ENCODE measurements around the gene NTM. TPM values are rescaled to one million over a fixed set of nuclear protein-coding genes. Genes with fewer than 3 reads are reported as not detected.
"Not testable (repeated sequence)": the region's sequence is repeated elsewhere in the genome, so short reads cannot be mapped to it uniquely, and the experiment has no call there.

NTM gene
- polyA plus RNA-seq (2012; ENCODE audit: low read depth, missing spikeins), result not detected

- TF ChIP-seq POLR2AphosphoS5 (IDR thresholded peaks at IDR 0.05; ENCODE audit: low read depth, low read length) (no peak), PAX5 (IDR thresholded peaks at IDR 0.05; ENCODE audit: insufficient read depth, low read length, severe bottlenecking) (no peak), SPI1 (IDR thresholded peaks at IDR 0.05; ENCODE audit: low read depth, low read length) (no peak), POLR2A (IDR thresholded peaks at IDR 0.05; ENCODE audit: low read depth, low read length) (no peak), POU2F2 (IDR thresholded peaks at IDR 0.05; ENCODE audit: low read depth, low read length) (no peak), TAF1 (IDR thresholded peaks at IDR 0.05; ENCODE audit: low read depth, low read length) (no peak)
- DNase-seq (ENCODE audit: insufficient read length, low spot score) (no peak), FAIRE-seq (no peak)
These were observed at the start of gene NTM for GRCh38 chr11:131370090-131370751. Gene NTM (plus strand): TSS chr11:131370615.

DNA sequence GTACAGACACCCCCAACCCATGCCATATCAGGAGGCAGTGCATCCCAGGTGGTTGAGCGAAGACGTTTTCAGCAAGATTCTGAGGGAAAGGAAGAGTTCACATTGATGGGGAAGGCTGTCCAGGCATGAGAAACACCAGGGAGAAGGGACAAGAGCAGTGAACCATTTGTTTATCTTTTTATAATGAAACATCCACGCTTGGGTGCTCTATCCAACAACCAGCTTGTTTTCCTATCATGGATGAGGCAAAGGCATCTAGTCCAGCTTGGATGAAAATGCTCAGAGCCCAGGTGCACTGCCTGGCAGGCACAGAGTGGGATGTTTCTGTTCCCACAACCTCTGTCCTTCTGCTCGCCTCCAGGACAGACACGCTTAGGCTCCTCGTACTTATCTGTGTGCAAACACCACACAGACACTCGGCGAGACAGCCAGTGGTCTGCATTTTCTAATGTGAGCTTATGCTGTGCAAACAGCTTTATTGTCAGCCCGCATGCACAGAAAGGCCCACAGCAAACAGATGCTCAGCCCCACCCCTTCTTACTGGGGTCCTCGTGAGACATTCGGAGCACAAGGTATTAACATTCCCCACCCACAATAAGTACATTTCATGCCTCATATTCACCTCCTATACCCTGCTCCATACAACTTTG lies 45.4 kb upstream of the NTM start:
- FAIRE-seq, result no peak
- DNase-seq (ENCODE audit: insufficient read length, low spot score), result no peak
- TF ChIP-seq POU2F2 (IDR thresholded peaks at IDR 0.05; ENCODE audit: low read depth, low read length), result no peak
- TF ChIP-seq POLR2AphosphoS5 (IDR thresholded peaks at IDR 0.05; ENCODE audit: low read depth, low read length), result no peak
- TF ChIP-seq SPI1 (IDR thresholded peaks at IDR 0.05; ENCODE audit: low read depth, low read length), result no peak
- no peak for TF ChIP-seq POLR2A (IDR thresholded peaks at IDR 0.05; ENCODE audit: low read depth, low read length)

- TF ChIP-seq SPI1 (IDR thresholded peaks at IDR 0.05; ENCODE audit: low read depth, low read length), result no peak
- TF ChIP-seq TAF1 (IDR thresholded peaks at IDR 0.05; ENCODE audit: low read depth, low read length), result no peak
- TF ChIP-seq POU2F2 (IDR thresholded peaks at IDR 0.05; ENCODE audit: low read depth, low read length), result no peak
- no peak for TF ChIP-seq PAX5 (IDR thresholded peaks at IDR 0.05; ENCODE audit: insufficient read depth, low read length, severe bottlenecking)
- no peak for TF ChIP-seq POLR2A (IDR thresholded peaks at IDR 0.05; ENCODE audit: low read depth, low read length)
- TF ChIP-seq POLR2AphosphoS5 (IDR thresholded peaks at IDR 0.05; ENCODE audit: low read depth, low read length), result no peak
- FAIRE-seq, result no peak
- no peak for DNase-seq (ENCODE audit: insufficient read length, low spot score)
These were observed 43.6 kb upstream of the NTM start for GRCh38 chr11:131326829-131327228.

DNA sequence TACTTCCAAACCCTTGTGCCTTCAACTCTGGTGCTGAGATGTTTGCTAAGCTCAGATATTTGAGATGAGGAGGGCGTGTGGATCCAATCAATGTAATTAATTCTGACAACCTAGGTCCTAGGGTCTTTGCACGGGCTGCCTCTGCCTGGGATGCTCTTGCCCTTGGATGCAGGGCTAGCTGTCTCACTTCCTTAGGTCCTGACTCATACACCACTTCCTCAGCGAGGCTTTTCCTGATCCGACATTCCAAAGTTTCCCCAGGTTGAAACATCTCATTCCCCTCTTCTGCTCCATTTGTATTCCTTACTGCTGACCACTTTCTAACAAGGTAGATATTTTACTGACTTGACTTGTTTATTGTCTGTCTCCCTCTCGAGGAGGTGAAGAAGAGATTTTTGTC lies 43.0 kb upstream of the NTM start:
- no peak for FAIRE-seq
- no peak for DNase-seq (ENCODE audit: insufficient read length, low spot score)
- TF ChIP-seq SPI1 (IDR thresholded peaks at IDR 0.05; ENCODE audit: low read depth, low read length) (no peak), PAX5 (IDR thresholded peaks at IDR 0.05; ENCODE audit: insufficient read depth, low read length, severe bottlenecking) (no peak), TAF1 (IDR thresholded peaks at IDR 0.05; ENCODE audit: low read depth, low read length) (no peak), POLR2AphosphoS5 (IDR thresholded peaks at IDR 0.05; ENCODE audit: low read depth, low read length) (no peak), POLR2A (IDR thresholded peaks at IDR 0.05; ENCODE audit: low read depth, low read length) (no peak), POU2F2 (IDR thresholded peaks at IDR 0.05; ENCODE audit: low read depth, low read length) (no peak)

- FAIRE-seq (no peak), DNase-seq (ENCODE audit: insufficient read length, low spot score) (no peak)
- no peak for TF ChIP-seq PAX5 (IDR thresholded peaks at IDR 0.05; ENCODE audit: insufficient read depth, low read length, severe bottlenecking)
- TF ChIP-seq POLR2AphosphoS5 (IDR thresholded peaks at IDR 0.05; ENCODE audit: low read depth, low read length), result no peak
- TF ChIP-seq POLR2A (IDR thresholded peaks at IDR 0.05; ENCODE audit: low read depth, low read length), result no peak
- no peak for TF ChIP-seq SPI1 (IDR thresholded peaks at IDR 0.05; ENCODE audit: low read depth, low read length)
- TF ChIP-seq TAF1 (IDR thresholded peaks at IDR 0.05; ENCODE audit: low read depth, low read length), result no peak
- no peak for TF ChIP-seq POU2F2 (IDR thresholded peaks at IDR 0.05; ENCODE audit: low read depth, low read length)
These were observed 41.6 kb upstream of the NTM start for GRCh38 chr11:131328843-131329242.

- no peak for FAIRE-seq
- TF ChIP-seq PAX5 (IDR thresholded peaks at IDR 0.05; ENCODE audit: insufficient read depth, low read length, severe bottlenecking) (no peak), POLR2A (IDR thresholded peaks at IDR 0.05; ENCODE audit: low read depth, low read length) (no peak), POLR2AphosphoS5 (IDR thresholded peaks at IDR 0.05; ENCODE audit: low read depth, low read length) (no peak), TAF1 (IDR thresholded peaks at IDR 0.05; ENCODE audit: low read depth, low read length) (no peak), POU2F2 (IDR thresholded peaks at IDR 0.05; ENCODE audit: low read depth, low read length) (no peak), SPI1 (IDR thresholded peaks at IDR 0.05; ENCODE audit: low read depth, low read length) (no peak)
- no peak for DNase-seq (ENCODE audit: insufficient read length, low spot score)
These were observed 39.4 kb upstream of the NTM start for GRCh38 chr11:131331010-131331409.

- no peak for DNase-seq (ENCODE audit: insufficient read length, low spot score)
- no peak for TF ChIP-seq TAF1 (IDR thresholded peaks at IDR 0.05; ENCODE audit: low read depth, low read length)
- TF ChIP-seq POLR2AphosphoS5 (IDR thresholded peaks at IDR 0.05; ENCODE audit: low read depth, low read length), result no peak
- no peak for FAIRE-seq
These were observed 38.9 kb upstream of the NTM start for GRCh38 chr11:131331546-131331945.

- FAIRE-seq (no peak), DNase-seq (ENCODE audit: insufficient read length, low spot score) (no peak)
- no peak for TF ChIP-seq POLR2AphosphoS5 (IDR thresholded peaks at IDR 0.05; ENCODE audit: low read depth, low read length)
- no peak for TF ChIP-seq PAX5 (IDR thresholded peaks at IDR 0.05; ENCODE audit: insufficient read depth, low read length, severe bottlenecking)
- TF ChIP-seq POU2F2 (IDR thresholded peaks at IDR 0.05; ENCODE audit: low read depth, low read length), result no peak
- no peak for TF ChIP-seq SPI1 (IDR thresholded peaks at IDR 0.05; ENCODE audit: low read depth, low read length)
- no peak for TF ChIP-seq POLR2A (IDR thresholded peaks at IDR 0.05; ENCODE audit: low read depth, low read length)
- TF ChIP-seq TAF1 (IDR thresholded peaks at IDR 0.05; ENCODE audit: low read depth, low read length), result no peak
These were observed 35.8 kb upstream of the NTM start for GRCh38 chr11:131334601-131335000.

- not testable (repeated sequence) for FAIRE-seq; DNase-seq (ENCODE audit: insufficient read length, low spot score)
These were observed 28.5 kb upstream of the NTM start for GRCh38 chr11:131341900-131342299.

DNA sequence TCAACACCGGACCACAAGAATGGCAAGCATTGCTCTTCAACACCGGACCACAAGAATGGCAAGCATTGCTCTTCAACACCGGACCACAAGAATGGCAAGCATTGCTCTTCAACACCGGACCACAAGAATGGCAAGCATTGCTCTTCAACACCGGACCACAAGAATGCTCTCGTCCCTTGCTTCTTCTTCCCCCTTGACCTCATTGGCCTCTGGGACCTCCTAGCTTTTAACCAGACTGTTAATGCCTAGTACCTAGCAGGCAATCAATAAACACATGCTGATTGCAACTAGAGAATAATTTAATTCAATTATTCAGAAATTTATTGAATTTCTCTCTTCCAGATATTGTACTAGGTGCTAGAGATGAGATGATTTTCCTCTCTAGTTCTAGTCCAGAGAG lies 28.0 kb upstream of the NTM start:
- not testable (repeated sequence) for FAIRE-seq; DNase-seq (ENCODE audit: insufficient read length, low spot score)

All from GM12891 (cell line).